GM12891 (cell line): ENCODE measurements around the gene CNOT6L.
A peak's percentile ranks its signal among the peaks of the same experiment; 100 is the strongest.
"Not testable (repeated sequence)": the region's sequence is repeated elsewhere in the genome, so short reads cannot be mapped to it uniquely, and the experiment has no call there.

Experiments
- DNase-seq: peaks from one replicate; pipeline ENCODE4 v3.0.0; 2011; ENCODE audit warnings: low spot score; ENCODE audit not compliant: insufficient read length
- FAIRE-seq: peaks from 2 replicates; lab custom pipeline; 2011; peaks lifted over from hg19 to GRCh38; lab: Jason Lieb, UNC
- PAX5 ChIP-seq: IDR thresholded peaks from 2 replicates; pipeline ENCODE4 v1.6.1; 2011; ENCODE audit warnings: low read length, moderate library complexity, mild to moderate bottlenecking; ENCODE audit not compliant: insufficient read depth, severe bottlenecking
- POLR2A ChIP-seq: IDR thresholded peaks from 2 replicates; pipeline ENCODE4 v1.6.1; 2011; ENCODE audit warnings: low read depth, low read length, control low read depth
- POLR2AphosphoS5 ChIP-seq: IDR thresholded peaks from 2 replicates; pipeline ENCODE4 v1.6.1; 2011; ENCODE audit warnings: low read depth, low read length, control low read depth
- POU2F2 ChIP-seq: IDR thresholded peaks from 2 replicates; pipeline ENCODE4 v1.6.1; 2011; ENCODE audit warnings: low read depth, mild to moderate bottlenecking, control low read depth, low read length, moderate library complexity
- SPI1 ChIP-seq: IDR thresholded peaks from 2 replicates; pipeline ENCODE4 v1.6.1; 2011; ENCODE audit warnings: low read depth, low read length, control low read depth
- TAF1 ChIP-seq: IDR thresholded peaks from 2 replicates; pipeline ENCODE4 v1.6.1; 2011; ENCODE audit warnings: low read depth, low read length, control low read depth

Gene CNOT6L

GRCh38 chr4:77762531-77762930 lies 56.6 kb downstream of the CNOT6L start:
- DNase-seq (no peak), FAIRE-seq (no peak)
- no peak for TF ChIP-seq POLR2AphosphoS5
- TF ChIP-seq POLR2A, result no peak
- TF ChIP-seq SPI1, result no peak
- no peak for TF ChIP-seq TAF1
- TF ChIP-seq POU2F2, result no peak

GRCh38 chr4:77761595-77761994 lies 57.6 kb downstream of the CNOT6L start:
- DNase-seq, result no peak
- no peak for FAIRE-seq
- TF ChIP-seq PAX5 (no peak), SPI1 (no peak), POLR2AphosphoS5 (no peak), TAF1 (no peak), POU2F2 (no peak), POLR2A (no peak)

GRCh38 chr4:77758804-77759203 lies 60.4 kb downstream of the CNOT6L start:
- DNase-seq, result no peak
- FAIRE-seq, result no peak
- no peak for TF ChIP-seq TAF1
- no peak for TF ChIP-seq POLR2A
- TF ChIP-seq PAX5, result no peak
- no peak for TF ChIP-seq SPI1
- TF ChIP-seq POU2F2, result no peak
- TF ChIP-seq POLR2AphosphoS5, result no peak

GRCh38 chr4:77751764-77752163 lies 67.4 kb downstream of the CNOT6L start:
- no peak for TF ChIP-seq TAF1
- TF ChIP-seq POU2F2, result no peak
- TF ChIP-seq POLR2A, result no peak
- TF ChIP-seq PAX5, result no peak
- no peak for TF ChIP-seq SPI1
- no peak for FAIRE-seq

GRCh38 chr4:77745792-77746191 lies 73.4 kb downstream of the CNOT6L start:
- DNase-seq (no peak), FAIRE-seq (no peak)
- TF ChIP-seq PAX5, result no peak

More at GRCh38 chr4:77751764-77752163, 67.4 kb downstream of the CNOT6L start:
- DNase-seq, result no peak

- no peak for FAIRE-seq
These were observed 77.1 kb downstream of the CNOT6L start for GRCh38 chr4:77742054-77742453.

GRCh38 chr4:77740480-77740879 lies 78.7 kb downstream of the CNOT6L start:
- FAIRE-seq, result peak; percentile 48
- TF ChIP-seq POLR2AphosphoS5 (no peak), PAX5 (no peak), TAF1 (no peak), SPI1 (no peak), POLR2A (no peak)
- DNase-seq, result no peak

More at GRCh38 chr4:77742054-77742453, 77.1 kb downstream of the CNOT6L start:
- TF ChIP-seq POU2F2 (no peak), POLR2AphosphoS5 (no peak), PAX5 (no peak), TAF1 (no peak), SPI1 (no peak), POLR2A (no peak)
- no peak for DNase-seq

GRCh38 chr4:77734928-77735327 lies 84.2 kb downstream of the CNOT6L start:
- FAIRE-seq, result peak; percentile 74
- no peak for TF ChIP-seq PAX5
- no peak for TF ChIP-seq SPI1
- no peak for TF ChIP-seq POLR2A
- peak; percentile 23 for DNase-seq

GRCh38 chr4:77731656-77732055 lies 87.5 kb downstream of the CNOT6L start:
- DNase-seq (no peak), FAIRE-seq (no peak)
- TF ChIP-seq POU2F2 (no peak), TAF1 (no peak)

GRCh38 chr4:77728420-77728819 lies 90.7 kb downstream of the CNOT6L start:
- DNase-seq (no peak), FAIRE-seq (no peak)
- TF ChIP-seq PAX5 (no peak), SPI1 (no peak), TAF1 (no peak), POLR2A (no peak), POLR2AphosphoS5 (no peak), POU2F2 (no peak)

GRCh38 chr4:77721073-77721472 lies 98.1 kb downstream of the CNOT6L start:
- FAIRE-seq, result no peak
- no peak for DNase-seq
- TF ChIP-seq TAF1 (no peak), SPI1 (no peak), PAX5 (no peak), POLR2AphosphoS5 (no peak), POLR2A (no peak), POU2F2 (no peak)

- DNase-seq, result not testable (repeated sequence)
- FAIRE-seq, result peak; percentile 9
These were observed 100.7 kb downstream of the CNOT6L start for GRCh38 chr4:77718500-77718899.
